ENCODE results near the gene POU3F3.

Gene POU3F3

DNA sequence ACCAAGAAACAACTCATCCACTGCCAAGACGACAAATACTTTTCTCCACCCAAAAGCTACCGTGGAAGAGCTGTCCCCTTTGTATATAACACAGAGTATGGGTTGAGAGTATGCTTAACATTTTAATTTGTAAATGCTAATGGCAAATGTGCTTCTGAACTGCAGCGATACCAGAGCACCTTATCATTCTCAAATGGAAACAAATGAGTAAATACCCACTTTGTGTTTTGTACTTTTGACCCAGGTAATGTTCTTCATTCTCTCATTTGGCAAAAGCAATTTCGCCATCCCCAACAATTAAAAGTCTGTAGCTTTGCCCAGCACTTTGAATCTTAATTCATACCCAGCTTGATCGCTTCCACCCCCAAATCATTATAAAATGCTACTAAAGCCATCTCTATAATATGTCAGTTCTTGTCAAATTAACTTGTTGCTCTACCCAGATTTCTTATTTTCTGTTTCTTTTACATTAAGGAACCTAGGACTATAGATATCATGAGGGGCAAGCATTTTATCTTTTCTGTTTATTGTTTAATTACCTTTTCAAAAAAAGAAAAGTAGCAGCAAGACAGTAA is 6.2 kb upstream of the POU3F3 start:
- no peak for DNase-seq

- DNase-seq, result no peak
These were observed 5.4 kb upstream of the POU3F3 start for GRCh38 chr2:104848526-104848925.

DNA sequence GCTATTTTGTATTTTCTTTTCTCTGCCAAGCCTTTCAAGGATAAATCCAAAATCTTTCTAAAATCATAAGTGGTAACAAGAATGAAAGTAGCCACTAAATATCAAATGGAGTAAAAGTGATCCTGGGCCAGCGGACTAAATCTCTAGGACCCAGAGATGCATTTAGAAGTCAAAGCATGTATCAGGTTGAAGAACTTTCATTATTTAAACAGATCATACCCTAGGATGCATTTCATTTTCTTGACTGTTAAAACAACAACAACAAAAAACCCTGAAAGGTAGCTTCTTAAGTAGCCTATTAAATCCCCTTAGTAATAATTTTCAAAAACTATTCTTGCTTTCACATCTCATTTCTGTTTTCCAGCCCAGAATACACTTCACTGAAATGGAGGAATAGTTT is 4.8 kb upstream of the POU3F3 start:
- no peak for DNase-seq

DNA sequence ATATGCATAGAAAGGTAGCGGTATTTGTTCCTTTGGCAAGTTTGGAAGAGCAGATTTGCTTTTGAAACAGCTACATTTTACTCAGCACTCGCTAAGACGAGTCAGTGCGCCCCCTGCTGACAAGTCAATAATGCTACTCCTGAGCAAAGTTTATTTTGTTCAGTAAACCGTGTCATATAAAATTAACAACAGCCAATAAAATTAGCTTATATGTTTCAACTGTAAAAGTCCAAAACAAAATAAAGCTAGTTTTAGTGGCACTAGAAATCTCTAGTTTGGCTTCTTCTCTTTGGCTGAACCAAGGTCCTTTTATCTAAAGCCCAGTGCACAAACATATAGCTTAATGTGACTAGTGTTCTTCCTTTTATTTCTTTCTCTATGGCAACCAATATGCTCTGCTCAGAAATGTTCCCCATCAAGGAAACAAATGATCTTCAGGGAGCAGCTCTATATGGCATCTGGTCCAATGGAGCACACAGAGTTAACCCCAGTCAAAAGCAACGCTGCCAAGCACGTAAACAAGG is 4.2 kb upstream of the POU3F3 start:
- peak; percentile 72 for DNase-seq

DNA sequence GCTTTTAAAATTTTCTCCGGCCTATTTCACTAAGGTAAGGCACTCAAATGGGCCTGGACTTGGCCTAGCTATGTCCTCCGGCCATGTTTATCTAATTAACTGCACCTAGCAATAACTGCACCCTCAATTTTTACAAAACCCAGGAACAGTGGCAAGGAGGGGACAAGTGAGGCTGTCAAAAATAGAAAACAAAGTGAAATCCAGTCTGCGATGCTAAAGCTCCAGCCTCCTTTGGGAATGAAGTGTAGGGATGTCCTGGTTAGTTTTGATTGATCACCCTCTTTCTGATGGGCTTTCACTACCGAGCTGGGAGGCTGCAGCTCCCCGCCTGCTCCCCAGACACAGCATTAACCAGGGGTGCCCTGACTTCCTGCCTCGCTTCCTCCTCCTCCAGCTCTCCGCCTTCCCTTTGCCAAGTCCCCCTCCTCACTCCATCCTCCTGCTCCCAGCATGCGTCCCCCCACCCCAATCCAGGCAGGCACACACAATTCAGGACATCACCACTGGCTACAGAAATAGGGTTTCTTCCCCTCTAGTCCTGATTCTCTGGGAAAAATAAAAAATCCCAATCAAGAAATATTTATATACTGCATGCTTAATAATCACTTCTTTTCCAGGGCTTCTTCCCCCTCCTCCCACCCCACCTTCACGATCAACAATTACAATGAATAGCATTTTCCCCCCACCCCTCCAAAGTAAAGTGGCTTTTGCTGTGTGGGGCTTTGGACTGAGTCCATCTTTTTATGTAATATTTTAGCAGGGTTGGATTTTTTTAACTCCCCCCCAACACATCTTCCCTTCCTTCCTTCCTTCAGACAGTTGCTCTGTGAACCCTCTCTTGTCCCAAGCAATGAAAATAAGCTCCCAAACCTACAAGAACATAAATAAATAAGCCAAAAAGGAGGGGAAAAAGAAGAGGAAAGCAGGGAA is 3.3 kb upstream of the POU3F3 start:
- DNase-seq, result no peak

DNA sequence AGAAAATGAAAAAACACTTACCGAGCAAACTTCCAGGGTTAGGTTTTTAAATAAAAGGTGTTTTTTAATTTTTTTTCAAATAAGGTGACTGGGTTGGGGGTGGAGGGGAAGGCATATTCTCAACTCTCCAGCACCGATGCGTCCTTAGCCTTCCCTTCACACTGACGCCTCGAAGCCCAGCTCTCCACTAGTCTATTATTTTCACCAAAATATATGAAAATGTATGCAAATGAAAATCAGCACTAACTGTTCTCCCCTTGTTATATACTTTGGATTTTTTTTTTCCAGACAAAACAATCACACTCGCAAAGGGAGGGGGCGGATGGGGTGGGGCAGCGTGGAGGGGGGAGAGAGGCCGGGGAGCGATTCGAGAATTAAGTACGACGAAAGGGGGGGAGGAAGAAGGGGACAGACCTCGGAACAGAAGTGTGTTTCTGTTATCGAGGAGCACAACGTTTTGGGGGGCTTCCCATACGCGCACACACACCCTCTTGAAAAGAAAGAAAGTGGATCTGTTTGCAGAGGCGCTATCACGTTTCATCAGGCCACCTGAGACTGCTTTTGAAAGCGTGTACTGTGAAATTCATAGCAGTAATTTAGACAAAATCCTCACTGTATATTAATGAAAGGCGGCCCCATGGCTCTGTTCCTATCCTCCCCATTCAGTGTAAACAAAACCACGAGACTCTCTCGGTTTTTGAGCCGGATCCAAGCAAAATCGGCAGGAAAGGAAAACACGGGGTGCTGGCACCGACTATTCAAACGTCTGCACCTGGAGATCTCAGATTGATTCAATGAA is 2.4 kb upstream of the POU3F3 start:
- DNase-seq, result no peak

DNA sequence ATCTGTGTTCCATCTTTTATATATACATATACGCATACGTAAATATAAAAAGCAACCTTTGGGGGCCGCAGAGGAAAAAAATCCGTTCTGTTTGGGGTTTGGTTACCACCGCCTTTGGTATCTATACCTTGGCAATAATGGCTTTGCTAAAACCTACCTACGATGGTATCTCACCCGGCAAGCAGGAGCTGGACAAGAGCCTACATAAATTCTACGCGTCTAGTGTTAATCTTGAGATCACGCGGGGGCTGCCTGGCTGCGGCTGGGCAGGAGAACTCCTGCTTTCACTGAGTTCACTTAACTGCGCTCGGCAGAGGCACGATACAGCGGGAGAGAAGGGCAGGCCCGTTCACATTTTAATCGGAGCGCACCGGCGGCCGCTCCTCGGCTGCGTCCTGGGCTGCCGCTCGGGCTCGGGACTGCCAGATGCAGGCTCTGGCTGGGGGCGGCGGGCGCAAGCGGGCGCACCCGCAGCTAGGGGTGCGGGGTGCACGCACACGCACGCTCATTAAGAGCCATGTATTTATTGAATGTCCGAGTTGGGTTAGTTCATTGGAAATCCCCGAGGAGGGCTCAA is 1.7 kb upstream of the POU3F3 start:
- DNase-seq, result peak; percentile 59

GRCh38 chr2:104854498-104855220 is 744 bp downstream of the POU3F3 start:
- DNase-seq, result peak; percentile 57

GRCh38 chr2:104855221-104856085 is 1.5 kb downstream of the POU3F3 start:
- no peak for DNase-seq

DNA sequence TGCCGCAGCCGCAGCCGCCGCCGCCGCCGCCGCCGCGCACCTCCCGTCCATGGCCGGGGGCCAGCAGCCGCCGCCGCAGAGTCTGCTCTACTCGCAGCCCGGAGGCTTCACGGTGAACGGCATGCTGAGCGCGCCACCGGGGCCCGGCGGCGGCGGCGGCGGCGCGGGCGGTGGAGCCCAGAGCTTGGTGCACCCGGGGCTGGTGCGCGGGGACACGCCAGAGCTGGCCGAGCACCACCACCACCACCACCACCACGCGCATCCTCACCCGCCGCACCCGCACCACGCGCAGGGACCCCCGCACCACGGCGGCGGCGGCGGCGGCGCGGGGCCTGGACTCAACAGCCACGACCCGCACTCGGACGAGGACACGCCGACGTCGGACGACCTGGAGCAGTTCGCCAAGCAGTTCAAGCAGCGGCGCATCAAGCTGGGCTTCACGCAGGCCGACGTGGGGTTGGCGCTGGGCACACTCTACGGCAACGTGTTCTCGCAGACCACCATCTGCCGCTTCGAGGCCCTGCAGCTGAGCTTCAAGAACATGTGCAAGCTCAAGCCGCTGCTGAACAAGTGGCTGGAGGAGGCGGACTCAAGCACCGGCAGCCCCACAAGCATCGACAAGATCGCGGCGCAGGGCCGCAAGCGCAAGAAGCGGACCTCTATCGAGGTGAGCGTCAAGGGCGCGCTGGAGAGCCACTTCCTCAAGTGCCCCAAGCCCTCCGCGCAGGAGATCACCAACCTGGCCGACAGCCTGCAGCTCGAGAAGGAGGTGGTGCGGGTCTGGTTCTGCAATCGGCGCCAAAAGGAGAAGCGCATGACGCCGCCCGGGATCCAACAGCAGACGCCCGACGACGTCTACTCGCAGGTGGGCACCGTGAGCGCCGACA is 2.4 kb downstream of the POU3F3 start:
- peak; percentile 62 for DNase-seq

DNA sequence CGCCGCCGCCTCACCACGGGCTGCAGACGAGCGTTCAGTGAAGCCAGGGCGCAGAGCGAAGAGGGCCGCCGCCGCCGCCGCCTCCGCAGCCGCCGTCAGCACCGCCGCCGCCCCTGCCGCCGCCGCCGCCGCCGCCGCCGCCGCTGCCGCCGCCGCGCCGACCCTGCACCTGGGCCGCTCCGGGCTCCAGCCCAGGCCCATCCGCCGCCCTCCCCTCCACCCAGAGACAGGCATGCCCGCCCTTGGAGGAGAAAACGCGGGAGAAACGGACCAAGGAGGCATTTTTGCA is 3.0 kb downstream of the POU3F3 start:
- DNase-seq, result no peak

- no peak for DNase-seq
These were observed 3.5 kb downstream of the POU3F3 start for GRCh38 chr2:104857262-104858005.

DNA sequence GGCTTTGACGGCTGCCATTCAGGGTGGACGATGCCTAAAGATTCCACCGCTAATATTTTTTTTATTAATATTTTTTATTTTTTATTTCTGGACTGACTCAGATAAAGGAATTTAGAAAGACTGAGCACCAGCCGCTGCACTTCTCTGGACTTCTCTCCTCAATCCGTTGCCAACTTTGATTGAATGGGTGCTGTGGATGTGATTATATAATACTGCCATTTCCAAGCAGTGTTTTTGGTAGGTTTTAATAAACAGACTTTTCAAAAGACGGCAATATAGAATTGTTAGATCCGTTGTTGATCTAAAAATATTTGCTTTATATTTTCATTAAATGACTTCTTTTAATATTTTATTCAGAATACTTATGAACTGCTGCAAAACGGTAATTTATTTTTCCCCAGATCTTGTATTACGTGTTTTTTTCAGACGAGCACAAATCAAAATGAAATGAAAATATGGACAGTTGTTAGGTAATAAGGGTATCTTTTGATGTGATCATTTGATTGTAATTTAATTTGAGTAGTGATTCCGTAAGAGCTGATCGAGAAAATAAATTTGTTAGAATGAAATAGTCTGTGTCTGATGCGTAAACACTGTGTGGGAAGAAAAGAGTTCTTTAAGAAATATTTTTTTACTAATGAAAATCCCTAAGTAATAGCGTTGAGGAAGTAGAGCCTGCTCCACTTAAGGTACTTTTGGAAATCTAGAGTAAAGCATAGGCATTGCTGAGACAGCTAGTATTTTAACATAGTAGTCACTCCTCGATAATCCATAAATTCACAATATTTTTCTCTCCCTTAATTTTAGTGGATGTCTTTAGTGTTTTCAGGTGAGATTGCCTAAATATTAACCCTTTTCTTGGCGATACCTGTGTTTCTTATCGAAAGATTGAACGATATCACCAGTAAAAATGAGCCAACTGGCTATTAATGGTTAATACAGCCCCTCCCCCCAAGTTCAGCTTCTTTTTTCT is 4.4 kb downstream of the POU3F3 start:
- DNase-seq, result no peak

DNA sequence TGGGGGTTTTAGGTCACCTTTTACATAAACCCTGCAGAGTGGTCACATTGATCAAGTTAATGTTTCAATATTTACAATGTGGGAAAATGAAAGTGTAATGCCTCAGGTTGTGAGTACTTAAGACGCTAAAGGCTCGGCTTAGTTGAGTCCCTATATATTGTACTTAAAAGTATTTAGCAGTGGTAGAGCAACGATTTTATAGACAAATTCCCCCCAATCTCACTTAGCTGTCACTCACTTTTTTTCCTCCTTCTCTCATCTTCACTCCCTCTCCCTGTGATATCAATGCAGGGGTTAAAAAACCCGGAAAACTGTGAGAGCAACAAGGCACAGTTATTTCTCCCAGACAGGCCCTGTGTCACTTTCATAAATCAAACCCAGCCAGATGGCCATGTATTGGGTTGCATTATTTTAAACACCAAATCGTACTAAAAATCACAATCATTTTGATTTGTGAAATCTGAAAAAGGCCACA is 5.4 kb downstream of the POU3F3 start:
- DNase-seq, result no peak

- no peak for DNase-seq
These were observed 6.0 kb downstream of the POU3F3 start for GRCh38 chr2:104859766-104860450.

- no peak for DNase-seq
These were observed 6.5 kb downstream of the POU3F3 start for GRCh38 chr2:104860451-104860790.

DNA sequence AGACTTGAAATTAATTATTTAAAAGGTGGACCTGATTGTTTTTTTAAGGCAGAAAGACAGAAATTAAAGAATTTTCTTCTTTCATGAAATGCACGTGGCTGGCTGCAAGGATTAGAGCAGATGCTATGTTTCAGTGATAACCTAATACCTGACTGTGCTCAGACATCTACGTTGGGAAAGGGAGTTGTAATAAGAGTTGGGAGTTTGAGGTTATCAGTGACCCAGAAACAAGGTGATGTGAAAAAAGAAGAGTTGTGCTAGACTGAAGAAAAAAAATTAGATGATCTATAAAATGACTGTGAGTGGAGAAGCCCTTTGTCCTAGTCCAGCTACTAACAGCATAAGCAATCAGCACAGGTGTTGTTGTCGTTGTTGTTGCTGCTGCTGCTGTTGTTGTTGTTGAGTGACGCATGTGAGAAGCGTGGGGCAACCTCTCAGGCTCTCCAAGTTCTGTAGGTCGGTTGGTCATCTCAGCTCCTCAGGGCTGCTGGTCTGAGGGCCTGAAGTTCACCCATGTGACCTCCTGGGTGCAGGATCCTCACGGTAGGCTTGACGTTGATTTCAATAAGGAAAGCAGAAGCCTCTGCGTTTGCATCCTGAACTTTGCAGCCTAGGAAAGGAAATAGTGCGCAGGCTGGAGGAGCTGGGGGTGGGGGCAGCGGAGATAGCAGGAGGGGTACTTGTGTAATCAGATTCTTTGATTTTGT is 7.6 kb downstream of the POU3F3 start:
- DNase-seq, result no peak
